Nephron (organoid): ENCODE measurements around the gene IL1RAPL1.

Experiments used
- H3K27ac Mint-ChIP-seq, 3 experiments: 2 replicates each; pipeline ENCODE4 v1.8.0; 2020; ENCODE audit warnings: mixed read lengths in 3 of 3, mild to moderate bottlenecking in 2 of 3, moderate library complexity in 1 of 3
- H3K27me3 Mint-ChIP-seq: 2 replicates; pipeline ENCODE4 v1.8.0; 2021; ENCODE audit warnings: low read depth, mild to moderate bottlenecking, moderate library complexity, mixed read lengths
- H3K36me3 Mint-ChIP-seq: 2 replicates; pipeline ENCODE4 v1.8.0; 2020; ENCODE audit warnings: low read depth, mixed read lengths
- H3K4me1 Mint-ChIP-seq: 2 replicates; pipeline ENCODE4 v1.8.0; 2020; ENCODE audit warnings: mixed read lengths
- H3K4me3 Mint-ChIP-seq, 3 experiments: 2 replicates each; pipeline ENCODE4 v1.8.0; 2020; ENCODE audit warnings: mild to moderate bottlenecking in 3 of 3, mixed read lengths in 3 of 3, moderate library complexity in 2 of 3
- H3K9me3 Mint-ChIP-seq: 2 replicates; pipeline ENCODE4 v1.8.0; 2020; ENCODE audit warnings: mixed read lengths
- TF ChIP-seq, protein P1 (sequence below), 3 experiments: fragments of 200-600 bp; sonication (generic); IDR thresholded peaks; one replicate each; pipeline ENCODE4 v1.5.0; 2021; ENCODE audit warnings: antibody characterized with exemption in 3 of 3; ENCODE audit not compliant: unreplicated experiment in 3 of 3

IL1RAPL1 gene

DNA sequence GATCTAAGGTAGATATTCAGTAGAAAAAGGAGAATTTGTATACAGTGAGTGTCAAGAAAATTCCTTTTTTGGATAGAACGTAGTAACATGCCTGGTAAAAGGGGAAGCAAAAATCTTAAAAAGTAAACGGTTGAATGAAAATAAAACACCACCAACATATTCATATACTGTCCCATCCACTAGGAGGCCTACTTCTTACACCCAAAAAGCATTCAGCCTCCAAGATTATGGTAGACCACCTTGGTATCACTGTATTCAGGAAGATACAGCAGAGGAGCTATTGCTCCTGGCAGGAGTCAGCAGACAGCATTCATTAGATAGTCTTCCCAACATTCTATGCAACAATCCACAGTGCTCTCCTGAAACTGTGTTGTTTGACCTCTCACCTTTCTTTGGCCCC is 1353.5 kb downstream of the IL1RAPL1 start:
- Mint-ChIP-seq H3K36me3 (no peaks in the 10 kb centered on the region), H3K4me1 (peaks cover 11% of the 10 kb centered on the region), H3K4me3 (no peak overlapping the region), H3K27me3 (no peaks in the 10 kb centered on the region), H3K9me3 (no peaks in the 10 kb centered on the region), H3K27ac (no peak overlapping the region)
- TF ChIP-seq, protein P1, sequence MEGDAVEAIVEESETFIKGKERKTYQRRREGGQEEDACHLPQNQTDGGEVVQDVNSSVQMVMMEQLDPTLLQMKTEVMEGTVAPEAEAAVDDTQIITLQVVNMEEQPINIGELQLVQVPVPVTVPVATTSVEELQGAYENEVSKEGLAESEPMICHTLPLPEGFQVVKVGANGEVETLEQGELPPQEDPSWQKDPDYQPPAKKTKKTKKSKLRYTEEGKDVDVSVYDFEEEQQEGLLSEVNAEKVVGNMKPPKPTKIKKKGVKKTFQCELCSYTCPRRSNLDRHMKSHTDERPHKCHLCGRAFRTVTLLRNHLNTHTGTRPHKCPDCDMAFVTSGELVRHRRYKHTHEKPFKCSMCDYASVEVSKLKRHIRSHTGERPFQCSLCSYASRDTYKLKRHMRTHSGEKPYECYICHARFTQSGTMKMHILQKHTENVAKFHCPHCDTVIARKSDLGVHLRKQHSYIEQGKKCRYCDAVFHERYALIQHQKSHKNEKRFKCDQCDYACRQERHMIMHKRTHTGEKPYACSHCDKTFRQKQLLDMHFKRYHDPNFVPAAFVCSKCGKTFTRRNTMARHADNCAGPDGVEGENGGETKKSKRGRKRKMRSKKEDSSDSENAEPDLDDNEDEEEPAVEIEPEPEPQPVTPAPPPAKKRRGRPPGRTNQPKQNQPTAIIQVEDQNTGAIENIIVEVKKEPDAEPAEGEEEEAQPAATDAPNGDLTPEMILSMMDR (IDR thresholded peaks at IDR 0.05; ENCODE audit: unreplicated experiment in 3 of 3), result no peak

DNA sequence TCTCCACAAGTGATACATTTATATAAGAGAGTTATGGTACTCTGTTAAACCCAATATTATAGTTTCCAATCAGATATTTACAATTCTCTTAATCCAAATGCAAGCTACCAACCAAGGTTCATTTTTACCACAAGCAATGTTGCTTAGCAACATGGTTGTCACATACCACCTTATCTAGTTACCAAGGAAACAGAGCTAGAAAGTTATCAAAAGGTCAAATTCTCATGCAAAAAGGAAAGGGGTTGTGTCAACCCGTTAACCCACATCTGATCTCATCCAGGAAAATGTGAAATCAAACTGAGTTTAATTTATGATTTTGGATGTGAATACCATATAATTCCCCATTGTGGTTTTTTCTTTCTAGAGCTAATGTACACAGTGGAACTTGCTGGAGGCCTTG is 1354.0 kb downstream of the IL1RAPL1 start:
- Mint-ChIP-seq H3K27ac (no peak overlapping the region), H3K9me3 (no peaks in the 10 kb centered on the region), H3K27me3 (no peaks in the 10 kb centered on the region), H3K36me3 (no peaks in the 10 kb centered on the region), H3K4me3 (no peak overlapping the region), H3K4me1 (peaks cover 9% of the 10 kb centered on the region)
- TF ChIP-seq, protein P1 (IDR thresholded peaks at IDR 0.05; ENCODE audit: unreplicated experiment in 3 of 3), result no peak

GRCh38 chrX:29947225-29947624 is 1360.0 kb downstream of the IL1RAPL1 start:
- Mint-ChIP-seq H3K36me3 (no peaks in the 10 kb centered on the region), H3K4me3 (no peak overlapping the region), H3K9me3 (no peaks in the 10 kb centered on the region), H3K27ac (no peak overlapping the region), H3K4me1 (no peaks in the 10 kb centered on the region), H3K27me3 (no peaks in the 10 kb centered on the region)
- TF ChIP-seq, protein P1 (IDR thresholded peaks at IDR 0.05; ENCODE audit: unreplicated experiment in 3 of 3), result no peak

DNA sequence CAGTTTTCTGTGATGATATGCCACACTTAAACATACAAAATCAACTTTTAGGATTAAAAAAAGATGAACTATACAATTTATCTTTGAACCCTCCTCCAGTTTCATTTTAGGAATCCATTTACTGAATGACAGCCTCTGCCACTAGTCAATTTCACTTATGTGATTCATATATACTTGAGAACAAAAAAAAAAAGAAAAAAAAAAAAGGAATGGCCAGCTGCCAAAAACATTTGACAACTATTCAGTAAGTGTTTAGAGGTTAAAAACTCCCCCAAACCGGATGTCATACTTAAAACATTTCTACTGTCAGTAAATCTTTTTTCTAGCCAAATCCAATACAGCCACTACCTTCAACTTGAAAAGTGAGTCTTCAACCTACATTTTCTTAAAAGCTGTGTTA is 1361.4 kb downstream of the IL1RAPL1 start:
- Mint-ChIP-seq H3K36me3 (no peaks in the 10 kb centered on the region), H3K9me3 (no peaks in the 10 kb centered on the region), H3K27ac (peak overlapping the region in 1 of 3 experiments; percentile 34), H3K4me1 (no peaks in the 10 kb centered on the region), H3K27me3 (no peaks in the 10 kb centered on the region), H3K4me3 (no peak overlapping the region)
- TF ChIP-seq, protein P1 (IDR thresholded peaks at IDR 0.05; ENCODE audit: unreplicated experiment in 3 of 3), result no peak

DNA sequence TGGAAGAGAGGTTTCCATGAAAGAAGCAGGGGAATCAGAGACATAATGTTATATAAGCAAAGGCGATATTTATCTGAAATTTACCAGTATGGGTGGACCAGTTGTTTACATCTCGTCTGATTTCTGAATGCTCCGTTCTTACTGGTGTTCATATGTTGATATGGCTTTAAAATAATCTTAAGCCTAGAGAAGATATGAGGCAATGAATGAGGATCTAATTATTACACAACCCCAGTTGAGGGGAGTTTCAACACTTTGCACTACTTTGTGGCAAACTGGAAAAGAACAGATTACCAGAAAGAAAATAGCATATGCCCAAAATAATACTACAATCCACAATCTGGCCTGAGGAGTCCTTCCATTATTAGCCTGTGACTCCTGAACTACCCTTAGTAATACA is 1364.8 kb downstream of the IL1RAPL1 start:
- Mint-ChIP-seq H3K27ac (no peak overlapping the region), H3K4me1 (no peaks in the 10 kb centered on the region), H3K9me3 (peaks cover 2% of the 10 kb centered on the region), H3K36me3 (no peaks in the 10 kb centered on the region), H3K27me3 (no peaks in the 10 kb centered on the region), H3K4me3 (no peak overlapping the region)
- TF ChIP-seq, protein P1 (IDR thresholded peaks at IDR 0.05; ENCODE audit: unreplicated experiment in 3 of 3), result no peak

- no peak overlapping the region for H3K4me3 Mint-ChIP-seq
- peaks cover 9% of the 10 kb centered on the region for H3K4me1 Mint-ChIP-seq
- no peaks in the 10 kb centered on the region for H3K9me3 Mint-ChIP-seq
- TF ChIP-seq, protein P1 (IDR thresholded peaks at IDR 0.05; ENCODE audit: unreplicated experiment in 3 of 3), result no peak
- H3K36me3 Mint-ChIP-seq, result no peaks in the 10 kb centered on the region
- no peaks in the 10 kb centered on the region for H3K27me3 Mint-ChIP-seq
- H3K27ac Mint-ChIP-seq, result peak overlapping the region; percentile 51 to 96 (median 91)
Observed at GRCh38 chrX:29962061-29962460, 1374.8 kb downstream of the IL1RAPL1 start.
